ENCODE measurements around the gene CARD11.

DNA sequence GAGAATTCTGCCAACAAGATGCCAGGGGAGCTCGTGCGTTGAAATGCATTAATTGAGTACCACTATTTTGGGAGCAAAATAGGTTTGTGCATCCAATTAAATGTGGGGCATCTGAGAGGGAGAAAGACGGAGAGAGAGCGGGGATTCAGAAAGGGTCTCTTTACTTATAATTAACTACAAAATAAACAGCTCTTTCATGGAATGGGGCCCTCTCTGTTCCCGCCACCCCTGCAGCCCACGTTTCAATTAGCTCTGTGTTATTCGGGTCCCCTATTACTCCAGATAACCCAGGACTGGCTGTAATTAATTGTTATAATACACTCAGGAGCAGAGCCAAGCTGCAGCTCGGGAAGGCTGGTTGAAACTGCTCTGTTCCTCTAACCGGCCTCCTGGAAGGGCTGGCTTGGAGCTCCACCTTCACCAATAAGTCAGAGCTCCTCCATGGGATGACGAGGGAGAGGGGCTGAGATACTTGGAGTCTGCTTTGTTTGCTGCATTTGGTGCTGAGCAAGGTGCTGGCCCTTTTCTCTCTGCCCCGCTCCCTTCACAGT lies 67.8 kb downstream of the CARD11 start:
- TF ChIP-seq CTCF (IDR thresholded peaks at IDR 0.05; ENCODE audit: poor library complexity, severe bottlenecking) (no peak), EP300 (conservative IDR thresholded peaks at IDR 0.05; ENCODE audit: poor library complexity, severe bottlenecking) (no peak), POLR2AphosphoS5 (IDR thresholded peaks at IDR 0.05) (no peak), EZH2 (IDR thresholded peaks at IDR 0.05; ENCODE audit: borderline replicate concordance, insufficient read depth, low read length, poor library complexity, severe bottlenecking) (no peak), TAF1 (IDR thresholded peaks at IDR 0.05; ENCODE audit: low read depth) (no peak)
